Erythroblast (primary cell): ENCODE results near the gene ZNF761.
"Not testable (repeated sequence)": the region's sequence is repeated elsewhere in the genome, so short reads cannot be mapped to it uniquely, and the experiment has no call there.

ENCODE experiments used
- DNase-seq, 2 experiments: peaks; one replicate each; lab custom pipeline; 2025; lab: John Stamatoyannopoulos, UW
- GATA1 ChIP-seq: IDR thresholded peaks from 2 replicates; pipeline ENCODE4 v1.6.1; 2011; ENCODE audit warnings: low read depth, mild to moderate bottlenecking, control low read depth, low read length, moderate library complexity
- POLR2A ChIP-seq: IDR thresholded peaks from 2 replicates; pipeline ENCODE4 v1.6.1; 2011; ENCODE audit warnings: mild to moderate bottlenecking, low read length

The ZNF761 gene

DNA sequence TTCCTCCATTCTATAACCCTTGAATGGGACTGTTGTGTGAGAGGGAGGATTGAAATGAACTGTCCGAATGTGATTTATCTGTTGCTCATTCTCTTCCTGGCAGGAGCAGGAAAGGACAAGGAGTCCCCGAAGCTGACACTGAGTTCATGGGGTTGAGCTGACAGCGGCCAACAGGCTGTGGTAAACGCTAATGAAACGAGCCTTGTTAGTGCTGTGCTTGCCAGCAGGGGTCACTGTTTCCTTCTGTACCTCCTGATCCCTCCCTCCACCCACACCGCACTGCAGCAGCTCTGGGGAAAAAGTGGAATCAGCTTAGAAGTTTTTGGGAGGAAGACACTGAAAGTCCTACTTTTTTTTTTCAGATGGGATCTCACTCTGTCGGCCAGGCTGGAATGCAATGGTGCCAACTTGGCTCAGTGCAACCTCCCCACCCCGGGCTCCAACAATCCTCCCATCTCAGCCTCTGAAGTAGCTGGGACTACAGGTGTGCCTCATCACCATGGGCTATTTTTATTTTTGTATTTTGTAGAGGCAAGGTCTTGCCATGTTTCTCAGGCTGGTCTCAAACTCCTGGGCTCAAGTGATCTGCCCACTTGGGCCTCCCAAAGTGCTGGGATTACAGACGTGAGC lies 6.7 kb upstream of the ZNF761 start:
- DNase-seq: peak; percentile 73 to 85
- TF ChIP-seq POLR2A (no peak), GATA1 (no peak)

DNA sequence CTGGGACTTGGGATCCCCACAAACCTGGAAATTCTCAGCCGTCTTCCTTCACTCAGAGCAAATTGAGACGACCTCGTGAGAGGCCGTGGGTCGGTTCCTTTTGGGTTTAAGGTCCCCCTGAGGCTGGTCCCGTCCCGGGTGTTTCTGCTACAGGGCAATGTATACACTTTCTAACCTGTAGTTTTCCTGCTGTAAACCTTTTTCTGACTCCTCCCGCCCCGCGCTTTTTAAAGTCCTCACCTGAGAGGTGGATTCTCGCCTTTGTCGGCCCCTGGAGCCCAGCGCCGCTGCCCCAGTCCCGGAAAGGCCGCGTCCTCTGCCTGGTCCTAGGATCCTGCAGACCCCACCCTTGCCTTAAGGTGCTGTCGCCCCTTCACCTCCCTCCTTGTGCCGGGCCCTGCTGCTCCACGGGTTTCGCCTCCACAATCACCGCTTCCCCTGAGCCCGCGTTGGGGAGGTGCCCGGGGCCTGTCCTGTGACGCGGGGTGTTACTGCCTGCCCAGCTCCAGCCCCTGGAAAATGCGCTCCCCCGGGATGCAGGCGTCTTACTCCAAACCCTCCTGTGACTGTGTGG lies 391 bp downstream of the ZNF761 start:
- DNase-seq: peak; percentile 48 to 61
- TF ChIP-seq GATA1 (no peak), POLR2A (peak; percentile 44)

DNA sequence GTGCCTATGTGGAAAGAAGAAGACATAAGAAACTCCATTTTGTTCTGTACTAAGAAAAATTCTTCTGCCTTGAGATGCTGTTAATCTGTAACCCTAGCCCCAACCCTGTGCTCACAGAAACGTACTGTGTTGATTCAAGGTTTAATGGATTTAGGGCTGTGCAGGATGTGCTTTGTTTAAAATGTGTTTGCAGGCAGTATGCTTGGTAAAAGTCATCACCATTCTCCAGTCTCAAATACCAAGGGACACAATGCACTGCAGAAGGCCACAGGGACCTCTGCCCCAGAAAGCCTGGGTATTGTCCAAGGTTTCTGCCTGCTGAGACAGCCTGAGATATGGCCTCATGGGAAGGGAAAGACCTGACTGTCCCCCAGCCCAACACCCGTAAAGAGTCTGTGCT lies 12.0 kb downstream of the ZNF761 start:
- not testable (repeated sequence) for DNase-seq

DNA sequence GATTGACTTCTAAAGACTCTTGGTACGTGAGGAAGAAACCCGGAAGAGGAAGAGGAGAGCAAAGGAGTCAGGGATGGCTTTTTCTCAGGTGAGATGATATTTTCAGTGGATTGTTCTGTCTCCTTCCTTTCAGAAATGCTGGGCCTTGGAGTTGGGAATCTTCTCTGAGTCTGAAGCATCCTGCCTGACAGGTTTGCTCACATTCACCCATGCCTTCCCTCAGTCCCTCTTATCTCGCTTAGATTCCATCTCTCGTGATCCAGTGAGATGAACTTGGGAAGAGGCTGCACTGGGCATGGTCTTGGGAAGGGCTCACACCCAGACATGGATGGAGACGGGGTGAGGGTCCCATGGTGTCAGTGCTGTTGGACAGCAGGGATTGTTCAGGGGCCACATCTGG lies 15.4 kb downstream of the ZNF761 start:
- DNase-seq: not testable (repeated sequence)

DNA sequence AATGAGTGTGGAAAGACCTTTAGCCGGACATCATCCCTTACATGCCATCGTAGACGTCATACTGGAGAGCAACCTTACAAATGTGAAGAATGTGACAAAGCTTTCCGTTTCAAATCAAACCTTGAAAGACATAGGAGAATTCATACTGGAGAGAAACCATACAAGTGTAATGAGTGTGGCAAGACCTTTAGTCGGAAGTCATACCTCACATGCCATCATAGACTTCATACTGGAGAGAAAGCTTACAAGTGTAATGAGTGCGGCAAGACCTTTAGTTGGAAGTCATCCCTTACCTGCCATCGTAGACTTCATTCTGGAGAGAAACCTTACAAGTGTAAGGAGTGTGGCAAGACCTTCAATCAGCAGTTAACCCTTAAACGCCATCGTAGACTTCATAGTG lies 24.0 kb downstream of the ZNF761 start:
- TF ChIP-seq GATA1 (no peak), POLR2A (no peak)
- DNase-seq: no peak

DNA sequence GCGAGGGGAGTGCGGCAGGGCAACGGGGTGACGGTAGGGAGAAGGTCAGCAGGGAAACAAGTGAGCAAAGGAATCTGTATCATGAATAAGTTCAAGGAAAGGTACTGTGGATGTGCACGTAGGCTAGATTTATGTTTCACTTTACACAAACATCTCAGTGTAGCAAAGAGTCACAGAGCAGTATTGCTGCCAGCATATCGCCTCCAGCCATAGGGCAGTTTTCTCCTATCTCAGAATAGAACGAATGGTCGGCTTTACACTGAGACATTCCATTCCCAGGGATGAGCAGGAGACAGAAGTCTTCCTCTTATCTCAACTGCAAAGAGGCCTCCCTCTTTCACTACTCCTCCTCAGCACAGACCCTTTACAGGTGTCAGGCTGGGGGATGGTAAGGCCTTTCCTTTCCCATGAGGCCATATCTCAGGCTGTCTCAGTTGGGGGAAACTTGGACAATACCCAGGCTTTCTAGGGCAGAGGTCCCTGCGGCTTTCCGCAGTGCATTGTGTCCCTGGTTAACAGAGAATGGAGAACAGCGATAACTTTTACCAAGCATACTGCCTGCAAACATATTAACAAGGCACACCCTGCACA lies 28.4 kb downstream of the ZNF761 start:
- DNase-seq: not testable (repeated sequence)

DNA sequence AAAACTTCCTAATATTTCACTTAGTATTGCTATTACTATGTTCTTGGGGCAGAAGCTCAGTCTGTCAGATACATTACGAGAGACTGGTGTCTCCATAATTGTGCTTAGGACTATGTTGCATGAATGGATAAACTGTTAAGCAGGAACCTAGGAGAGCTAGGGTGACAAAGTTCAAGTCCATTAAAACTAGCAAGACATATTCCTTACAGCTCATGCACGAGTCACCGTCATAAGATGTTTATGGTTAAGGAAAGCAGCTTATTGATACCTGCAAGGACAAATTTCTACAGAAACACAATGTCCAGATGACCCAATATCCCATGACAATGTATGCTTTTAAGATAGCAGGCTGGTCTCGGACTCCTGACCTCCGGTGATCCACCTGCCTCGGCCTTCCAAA lies 30.1 kb downstream of the ZNF761 start:
- TF ChIP-seq GATA1 (no peak), POLR2A (no peak)
- DNase-seq: no peak

DNA sequence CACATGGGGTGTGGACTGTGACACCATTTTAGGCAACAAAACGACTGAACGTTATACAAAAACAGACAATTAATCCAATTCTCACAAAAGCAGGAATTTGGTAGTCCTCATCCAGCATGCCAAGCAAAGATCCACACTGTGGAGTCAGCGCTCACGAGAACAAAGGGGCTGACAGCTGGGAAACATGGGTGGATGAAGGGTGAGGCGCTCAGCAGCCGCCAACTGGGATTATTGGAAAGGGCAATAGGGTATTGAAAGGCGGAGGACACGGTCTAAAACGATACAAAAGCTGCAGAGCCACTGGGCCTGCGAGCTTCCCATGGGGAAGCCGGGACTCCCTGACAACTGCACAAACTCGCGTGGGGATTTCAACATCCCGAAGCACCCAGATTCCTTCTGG lies 31.1 kb downstream of the ZNF761 start:
- no peak for TF ChIP-seq GATA1
- no peak for TF ChIP-seq POLR2A
- no peak for DNase-seq

DNA sequence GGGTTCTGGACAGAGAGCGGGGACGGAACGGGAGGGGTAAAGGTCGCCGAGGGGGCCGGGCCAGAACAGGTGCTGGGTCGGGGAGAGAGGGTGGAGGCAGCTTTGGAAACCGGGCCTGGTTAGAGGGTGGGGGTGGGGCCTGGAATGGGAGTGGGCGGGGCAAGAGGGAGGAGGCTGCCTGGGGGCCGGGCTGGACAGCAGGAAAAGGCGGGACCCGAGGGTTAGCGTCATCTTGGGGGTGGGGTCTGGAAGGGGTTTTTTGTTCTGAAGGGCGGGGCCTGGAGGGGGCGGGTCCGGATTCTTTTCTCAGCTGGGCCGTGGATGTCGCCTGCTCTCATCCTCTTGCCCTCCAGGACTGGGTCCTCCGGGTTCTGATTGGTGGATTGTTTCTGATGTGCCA lies 31.5 kb downstream of the ZNF761 start:
- DNase-seq: no peak

DNA sequence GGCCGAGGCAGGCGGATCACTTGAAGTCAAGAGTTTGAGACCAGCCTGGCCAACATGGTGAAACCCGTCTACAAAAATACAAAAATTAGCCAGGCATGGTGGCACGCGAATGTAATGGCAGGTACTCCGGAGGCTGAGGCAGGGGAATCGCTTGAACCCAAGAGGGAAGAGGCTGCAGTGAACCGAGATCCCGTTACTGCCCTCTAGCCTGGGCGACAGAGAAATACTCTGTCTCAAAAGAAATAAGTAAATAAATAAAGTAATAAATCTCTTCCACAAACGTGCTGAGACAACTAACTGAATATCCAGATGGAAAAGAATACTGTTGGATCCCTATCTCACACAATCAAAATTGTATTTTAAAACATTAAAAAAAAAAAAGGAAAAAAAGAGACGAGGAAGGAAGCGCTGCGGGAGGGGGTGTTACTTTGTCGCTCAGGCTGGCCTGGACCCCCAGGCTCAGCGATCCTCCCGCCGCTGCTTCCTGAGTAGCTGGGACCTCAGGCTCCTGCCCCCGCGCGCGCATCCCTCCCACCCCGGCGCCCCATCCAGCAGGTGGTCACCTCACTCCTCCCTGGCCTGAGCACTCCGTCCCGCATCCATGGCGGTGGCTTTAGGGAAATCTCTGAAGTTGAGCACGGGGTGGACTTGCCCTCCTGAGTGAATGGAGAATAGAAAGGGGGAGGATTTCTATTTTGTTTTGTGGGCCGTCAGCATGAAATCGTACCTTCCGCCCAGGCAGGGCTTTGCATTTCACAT lies 35.1 kb downstream of the ZNF761 start:
- DNase-seq: no peak
- TF ChIP-seq GATA1 (no peak), POLR2A (no peak)

More for the DNA sequence above, 31.5 kb downstream of the ZNF761 start:
- TF ChIP-seq POLR2A (no peak), GATA1 (no peak)

DNA sequence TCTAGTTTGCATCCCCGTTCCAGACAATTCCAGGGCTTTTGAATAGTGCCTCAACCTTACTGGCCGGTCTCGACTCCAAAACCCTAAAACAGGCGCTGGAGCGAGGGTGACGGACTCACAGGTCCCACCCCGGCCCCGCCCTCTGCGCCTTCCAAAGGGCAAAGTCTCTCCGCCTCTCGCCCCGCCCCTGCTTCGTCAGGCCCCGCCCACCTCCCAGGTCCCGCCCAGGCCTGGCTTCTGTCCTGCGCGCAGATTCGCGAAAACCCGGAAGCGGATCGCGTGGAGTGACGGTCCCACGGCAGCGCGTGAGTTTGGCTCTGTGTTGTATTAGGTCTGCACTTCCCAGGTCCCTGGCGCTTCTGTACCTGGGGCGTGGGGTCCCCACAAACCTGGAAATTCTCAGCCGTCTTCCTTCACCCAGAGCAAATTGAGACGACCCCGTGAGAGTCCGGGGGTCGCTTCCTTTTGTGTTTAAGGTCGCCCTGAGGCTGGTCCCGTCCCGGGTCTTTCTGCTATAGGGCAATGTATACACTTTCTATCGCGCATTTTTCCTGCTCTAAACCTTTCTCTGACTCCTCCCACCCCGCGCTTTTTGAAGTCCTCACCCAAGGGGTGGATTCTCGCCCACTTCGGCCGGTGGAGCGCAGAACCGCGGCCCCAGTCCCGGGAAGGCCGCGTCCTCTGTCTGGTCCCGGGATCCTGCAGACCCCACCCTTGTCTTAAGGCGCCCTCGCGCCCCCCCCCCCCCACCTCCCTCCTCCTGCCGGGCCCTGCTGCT lies 35.9 kb downstream of the ZNF761 start, which contains the start of gene ZNF813:
ZNF813 (plus strand) TSS at position 249 of the 778 bp plus-strand sequence. CDS start 16,090 bp downstream, outside the sequence.
- TF ChIP-seq POLR2A: peak; percentile 37
- TF ChIP-seq GATA1: no peak
- DNase-seq: peak; percentile 89 to 94

DNA sequence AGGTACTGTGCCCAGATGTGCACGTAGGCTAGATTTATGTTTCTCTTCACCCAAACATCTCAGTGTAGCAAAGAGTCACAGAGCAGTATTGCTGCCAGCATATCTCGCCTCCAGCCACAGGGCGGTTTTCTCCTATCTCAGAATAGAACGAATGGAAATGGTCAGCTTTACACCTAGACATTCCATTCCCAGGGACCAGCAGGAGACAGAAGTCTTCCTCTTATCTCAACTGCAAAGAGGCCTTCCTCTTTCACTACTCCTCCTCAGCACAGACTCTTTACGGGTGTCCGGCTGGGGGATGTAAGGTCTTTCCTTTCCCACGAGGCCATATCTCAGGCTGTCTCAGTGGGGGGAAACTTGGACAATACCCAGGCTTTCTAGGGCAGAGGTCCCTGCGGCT lies 36.8 kb downstream of the ZNF761 start:
- DNase-seq: not testable (repeated sequence)

DNA sequence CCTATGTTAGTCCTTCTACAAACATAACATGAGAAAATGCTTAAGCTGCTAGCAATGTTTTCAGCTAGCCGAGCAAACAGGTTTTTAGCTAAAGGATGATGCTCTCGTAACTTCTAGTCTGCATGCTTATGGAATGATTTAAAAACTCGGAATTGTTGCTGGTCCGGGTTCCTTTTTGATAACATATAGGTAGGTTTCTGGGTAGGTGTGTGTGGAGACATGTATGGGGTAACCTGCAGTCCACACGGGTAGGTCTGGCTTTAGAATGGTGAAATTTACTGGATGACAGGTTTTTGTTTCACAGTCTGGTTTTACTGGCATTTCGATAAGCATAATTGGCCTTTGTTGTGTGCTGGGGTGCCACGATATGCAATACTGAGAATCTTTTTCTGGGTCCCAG lies 40.1 kb downstream of the ZNF761 start:
- TF ChIP-seq POLR2A (no peak), GATA1 (no peak)
- DNase-seq: no peak

DNA sequence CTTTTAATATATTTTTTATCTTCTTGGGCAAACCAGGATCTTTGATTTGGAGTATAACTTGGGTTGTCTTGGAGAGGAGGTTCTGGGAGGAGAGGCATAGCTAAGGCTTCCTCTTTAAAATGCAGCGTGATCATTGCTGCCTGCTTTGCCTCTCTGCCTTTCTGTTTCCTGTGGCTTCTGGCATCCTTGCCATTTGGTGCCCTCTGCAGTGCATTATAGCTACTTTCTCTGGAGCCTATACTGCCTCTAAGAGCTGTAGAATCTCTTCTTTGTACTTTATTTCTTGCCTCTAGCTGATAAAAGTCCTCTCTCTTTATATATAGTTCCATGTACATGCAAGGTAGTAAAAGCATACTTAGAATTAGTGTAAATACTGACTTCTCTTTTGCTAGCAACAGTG lies 43.0 kb downstream of the ZNF761 start:
- DNase-seq: not testable (repeated sequence)

DNA sequence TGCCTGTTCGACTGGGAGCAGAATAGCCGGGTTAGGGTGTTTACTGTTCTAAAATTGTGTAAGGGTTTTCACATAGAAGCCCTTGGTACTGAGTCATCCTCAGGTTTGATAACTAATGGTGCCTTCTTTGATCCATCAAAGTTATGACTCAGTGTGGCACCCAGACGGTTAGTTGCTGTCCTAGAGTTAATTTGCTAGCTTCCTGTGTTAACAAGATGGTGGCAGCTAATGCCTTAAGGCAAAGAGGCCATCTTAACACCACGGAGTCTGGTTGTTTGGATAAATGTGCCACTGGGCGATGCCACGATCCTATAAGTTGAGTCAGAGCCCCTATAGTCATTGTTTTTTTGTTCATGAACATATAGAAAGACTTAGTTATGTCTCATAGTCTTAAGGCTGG lies 43.7 kb downstream of the ZNF761 start:
- DNase-seq: not testable (repeated sequence)

DNA sequence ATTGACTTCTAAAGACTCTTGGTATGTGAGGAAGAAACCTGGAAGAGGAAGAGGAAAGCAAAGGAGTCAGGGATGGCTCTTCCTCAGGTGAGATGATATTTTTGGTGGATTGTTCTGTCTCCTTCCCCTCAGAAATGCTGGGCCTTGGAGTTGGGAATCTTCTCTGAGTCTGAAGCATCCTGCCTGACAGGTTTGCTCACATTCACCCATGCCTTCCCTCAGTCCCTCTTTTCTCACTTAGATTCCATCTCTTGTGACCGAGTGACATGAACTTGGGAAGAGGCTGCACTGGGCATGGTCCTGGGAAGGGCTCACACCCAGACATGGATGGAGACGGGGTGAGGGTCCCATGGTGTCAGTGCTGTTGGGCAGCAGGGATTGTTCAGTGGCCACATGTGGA lies 52.0 kb downstream of the ZNF761 start:
- not testable (repeated sequence) for DNase-seq
